NB4 (cell line): Measurements from ENCODE around the gene PITPNC1.

Experiments used
- DNase-seq: peaks from one replicate; pipeline ENCODE4 v3.0.0; 2010; ENCODE audit warnings: low read depth
- H3K4me3 ChIP-seq: one replicate; pipeline ENCODE4 v1.5.1; 2011; ENCODE audit warnings: mild to moderate bottlenecking, low read depth, low read length, moderate library complexity
- CTCF ChIP-seq: IDR thresholded peaks from one replicate; pipeline ENCODE4 v1.5.1; 2012; ENCODE audit warnings: low read depth, low read length
- MAX ChIP-seq: IDR thresholded peaks from 2 replicates; pipeline ENCODE4 v1.6.1; 2011; ENCODE audit warnings: low read depth, low read length
- MYC ChIP-seq: IDR thresholded peaks from 2 replicates; pipeline ENCODE4 v1.6.1; 2011; ENCODE audit warnings: low read depth, low read length
- POLR2A ChIP-seq: IDR thresholded peaks from 2 replicates; pipeline ENCODE4 v1.6.1; 2011; ENCODE audit warnings: mild to moderate bottlenecking; ENCODE audit not compliant: insufficient read length; ENCODE audit errors: extremely low read depth

Gene PITPNC1

GRCh38 chr17:67713169-67713568 is 336.1 kb downstream of the PITPNC1 start:
- TF ChIP-seq MAX (no peak), MYC (no peak), POLR2A (no peak), CTCF (no peak)
- no peak overlapping the region for H3K4me3 ChIP-seq

GRCh38 chr17:67716405-67716798 is 339.3 kb downstream of the PITPNC1 start:
- H3K4me3 ChIP-seq, result peak overlapping the region; percentile 72
- peak; percentile 12 for DNase-seq
- no peak for TF ChIP-seq CTCF
- TF ChIP-seq MAX, result no peak
- no peak for TF ChIP-seq POLR2A
- no peak for TF ChIP-seq MYC

More at GRCh38 chr17:67713169-67713568, 336.1 kb downstream of the PITPNC1 start:
- DNase-seq, result no peak

GRCh38 chr17:67717192-67717623 is 340.1 kb downstream of the PITPNC1 start:
- no peak for DNase-seq
- no peak for TF ChIP-seq CTCF

GRCh38 chr17:67717624-67718324 is 340.7 kb downstream of the PITPNC1 start, which contains the start of gene NOL11:
TSS of gene NOL11 (plus strand) at chr17:67717936. CDS start at chr17:67717948, 12 bp downstream.
- H3K4me3 ChIP-seq, result peak within 1 kb of the TSS; percentile 100
- peak; percentile 99 for TF ChIP-seq POLR2A
- TF ChIP-seq CTCF, result peak; percentile 76
- peak; percentile 70 for TF ChIP-seq MAX
- TF ChIP-seq MYC, result peak; percentile 86
- peak; percentile 99 for DNase-seq

More at GRCh38 chr17:67717192-67717623, 340.1 kb downstream of the PITPNC1 start:
- H3K4me3 ChIP-seq, result peak overlapping the region; percentile 72

GRCh38 chr17:67718325-67718941 is 341.4 kb downstream of the PITPNC1 start:
- H3K4me3 ChIP-seq, result peak overlapping the region; percentile 100
- TF ChIP-seq MYC (0 out of 2 replicates have a peak, but pooled peaks have one; percentile 21), POLR2A (no peak), MAX (peak; percentile 6; the same call in 1 of the 2 replicates), CTCF (no peak)
- peak; percentile 59 for DNase-seq
